HCT116 (cell line): ENCODE data around the gene TENM3. TPM values are rescaled to one million over a fixed set of nuclear protein-coding genes. Genes with fewer than 3 reads are reported as not detected.

Source experiments
- ATAC-seq: fragments of 200-7000 bp; cut with Tn5 transposase; 2 replicates; pipeline ENCODE4 v1.9.1; 2020; ENCODE audit warnings: mild to moderate bottlenecking, moderate library complexity
- BruUV-seq: library from RNA; stranded (reverse); fragments of 400-500 nt; replicated peaks from 2 replicates; lab custom pipeline; 2021; lab: Mats Ljungman, UMichigan
- CTCF ChIA-PET: fragments of 300-600 bp; sonication (Branson Sonifier 250); formaldehyde crosslinking; loops from one replicate; lab custom pipeline; 2021; ENCODE audit warnings: antibody characterized with exemption; lab: Charles Lee
- POLR2A ChIA-PET: fragments of 300-600, 350-600 bp; sonication (Branson Sonifier 250); formaldehyde crosslinking; loops from one replicate; lab custom pipeline; 2021; ENCODE audit warnings: antibody characterized with exemption; lab: Charles Lee
- RAD21 ChIA-PET, 2 experiments: fragments of 300-600 bp; sonication (Branson Sonifier 250); formaldehyde crosslinking; loops; one replicate each; lab custom pipeline; 2023; ENCODE audit warnings: low total read pairs in 2 of 2; ENCODE audit not compliant: uncharacterized antibody in 2 of 2, unreplicated experiment in 2 of 2, low non-redundant PET in 1 of 2; lab: Charles Lee
- DNase-seq: peaks from one replicate; pipeline ENCODE4 v3.0.0-alpha.2; 2010; ENCODE audit warnings: low read depth, low spot score
- H2AFZ ChIP-seq: fragments of 200-600 bp; shearing (Covaris generic), sonication (generic); 2 replicates; pipeline ENCODE4 v1.6.1; 2017; ENCODE audit warnings: low read depth, mixed run types, mixed read lengths, antibody characterized with exemption, low read length; ENCODE audit not compliant: poor library complexity, severe bottlenecking
- H3K27ac ChIP-seq: 2 replicates; pipeline ENCODE4 v1.5.1; 2012; ENCODE audit warnings: low read depth, low read length
- H3K27me3 ChIP-seq: fragments of 200-600 bp; sonication (generic); 2 replicates; pipeline ENCODE4 v1.6.1; 2016; ENCODE audit warnings: mixed run types, low read length, mixed read lengths; ENCODE audit not compliant: insufficient read depth
- H3K36me3 ChIP-seq, 2 experiments: fragments of 200-500 bp in 1 of 2; fragments of 200-600 bp in 1 of 2; sonication (Bioruptor generic) in 1 of 2; sonication (generic) in 1 of 2; 2 replicates each; pipeline versions ENCODE4 v1.5.1 to v1.6.1; 2014 to 2016; ENCODE audit warnings: low read length in 2 of 2, inconsistent platforms in 1 of 2, mixed read lengths in 1 of 2, mixed run types in 1 of 2; ENCODE audit not compliant: insufficient read depth in 2 of 2, control insufficient read depth in 1 of 2
- H3K4me1 ChIP-seq, 2 experiments: fragments of 200-600 bp in 1 of 2; sonication (generic) in 1 of 2; 2 replicates each; pipeline versions ENCODE4 v1.5.1 to v1.6.1; 2012 to 2017; ENCODE audit warnings: low read length in 2 of 2, inconsistent platforms in 1 of 2, mild to moderate bottlenecking in 1 of 2, mixed read lengths in 1 of 2, mixed run types in 1 of 2, moderate library complexity in 1 of 2; ENCODE audit not compliant: insufficient read depth in 2 of 2, control insufficient read depth in 1 of 2
- H3K4me2 ChIP-seq: fragments of 200-600 bp; sonication (generic); 2 replicates; pipeline ENCODE4 v1.6.1; 2017; ENCODE audit warnings: mixed run types, low read length, mixed read lengths
- H3K4me3 ChIP-seq, 2 experiments: fragments of 200-600 bp in 1 of 2; sonication (generic) in 1 of 2; replicated peaks in 1 of 2; 2 replicates each; pipeline ENCODE4 v1.5.1; 2011 to 2016; ENCODE audit warnings: low read length in 2 of 2, control low read depth in 1 of 2, low read depth in 1 of 2, mild to moderate bottlenecking in 1 of 2, mixed read lengths in 1 of 2, mixed run types in 1 of 2
- H3K79me2 ChIP-seq: fragments of 200-600 bp; sonication (generic); 2 replicates; pipeline ENCODE4 v1.6.1; 2017; ENCODE audit warnings: mild to moderate bottlenecking, mixed run types, low read length, moderate library complexity, mixed read lengths; ENCODE audit not compliant: insufficient read depth
- H3K9ac ChIP-seq: fragments of 200-600 bp; sonication (generic); 2 replicates; pipeline ENCODE4 v1.6.1; 2016; ENCODE audit warnings: low read length, mixed read lengths
- H3K9me2 ChIP-seq: fragments of 200-600 bp; sonication (generic), shearing (Covaris generic); 2 replicates; pipeline ENCODE4 v1.6.1; 2017; ENCODE audit warnings: mixed run types, mild to moderate bottlenecking, moderate library complexity; ENCODE audit not compliant: insufficient read depth
- H3K9me3 ChIP-seq, 2 experiments: fragments of 200-500 bp in 1 of 2; fragments of 200-600 bp in 1 of 2; sonication (Bioruptor generic) in 1 of 2; sonication (generic) in 1 of 2; 2 replicates each; pipeline ENCODE4 v1.6.1; 2014 to 2017; ENCODE audit warnings: low read length in 2 of 2, mixed read lengths in 2 of 2, inconsistent platforms in 1 of 2, low read depth in 1 of 2, mild to moderate bottlenecking in 1 of 2, mixed run types in 1 of 2, moderate library complexity in 1 of 2; ENCODE audit not compliant: control insufficient read depth in 1 of 2, insufficient read depth in 1 of 2
- H4K20me1 ChIP-seq: fragments of 200-600 bp; sonication (generic), shearing (Covaris generic); 2 replicates; pipeline ENCODE4 v1.6.1; 2017; ENCODE audit warnings: mixed run types, mild to moderate bottlenecking, moderate library complexity; ENCODE audit not compliant: insufficient read depth
- ATF3 ChIP-seq: IDR thresholded peaks from 2 replicates; pipeline ENCODE4 v1.6.1; 2012
- CBX3 ChIP-seq: IDR thresholded peaks from 2 replicates; pipeline ENCODE4 v1.6.1; 2012; ENCODE audit warnings: low read depth
- EGR1 ChIP-seq: IDR thresholded peaks from 2 replicates; pipeline ENCODE4 v1.6.1; 2012; ENCODE audit warnings: low read depth
- EZH2 ChIP-seq: fragments of 200-600 bp; sonication (generic); IDR thresholded peaks from 2 replicates; pipeline ENCODE4 v1.6.1; 2017; ENCODE audit warnings: antibody characterized with exemption, mixed run types
- EZH2phosphoT487 ChIP-seq: fragments of 200-600 bp; IDR thresholded peaks from 2 replicates; pipeline ENCODE4 v1.6.1; 2018; ENCODE audit warnings: antibody characterized with exemption, borderline replicate concordance
- POLR2AphosphoS5 ChIP-seq: IDR thresholded peaks from 2 replicates; pipeline ENCODE4 v1.6.1; 2011; ENCODE audit warnings: mild to moderate bottlenecking, low read depth, low read length, moderate library complexity
- SRF ChIP-seq: IDR thresholded peaks from 2 replicates; pipeline ENCODE4 v1.6.1; 2012; ENCODE audit warnings: low read depth
- TCF7L2 ChIP-seq: IDR thresholded peaks from 2 replicates; pipeline ENCODE4 v1.7.0; 2011; ENCODE audit warnings: borderline replicate concordance, inconsistent platforms; ENCODE audit not compliant: insufficient read depth, insufficient read length; ENCODE audit errors: extremely low read depth
- intact Hi-C: fragments of 100-400 bp; cut with micrococcal nuclease; formaldehyde crosslinking; loops from 2 replicates; pipeline ENCODE4 v1.10.0; 2022
- total RNA-seq: library from RNA; stranded (reverse); gene quantifications from one replicate; pipeline ENCODE4 v1.2.1, GENCODE V29; 2021; ENCODE audit not compliant: unreplicated experiment
- TF ChIP-seq, protein P1 (sequence below): IDR thresholded peaks from 2 replicates; pipeline ENCODE4 v1.6.1; 2012

Gene TENM3
- total RNA-seq, 1 experiment from 2014 or later: 0.54 TPM

DNA sequence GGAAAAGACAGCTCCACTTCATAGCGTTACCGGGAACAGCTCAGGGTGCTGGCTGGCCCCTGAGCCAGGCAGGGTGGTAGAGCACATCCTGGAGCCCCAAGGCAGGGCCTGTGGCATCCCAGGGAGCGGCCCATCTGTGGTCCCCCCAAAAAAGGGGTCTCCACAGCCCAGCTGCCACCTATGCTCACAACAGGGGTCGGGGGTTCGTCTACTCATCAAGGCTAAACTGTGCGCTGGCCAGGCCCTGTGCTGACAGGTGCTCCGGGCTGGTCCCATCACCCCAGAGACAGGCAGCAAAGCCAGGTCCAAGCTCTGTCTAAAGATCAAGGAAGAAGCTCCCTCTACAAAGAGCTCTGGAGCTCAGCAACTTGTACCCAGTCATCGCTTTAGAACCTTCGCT lies 596.1 kb downstream of the TENM3 start:
- BruUV-seq: no TSS peak

DNA sequence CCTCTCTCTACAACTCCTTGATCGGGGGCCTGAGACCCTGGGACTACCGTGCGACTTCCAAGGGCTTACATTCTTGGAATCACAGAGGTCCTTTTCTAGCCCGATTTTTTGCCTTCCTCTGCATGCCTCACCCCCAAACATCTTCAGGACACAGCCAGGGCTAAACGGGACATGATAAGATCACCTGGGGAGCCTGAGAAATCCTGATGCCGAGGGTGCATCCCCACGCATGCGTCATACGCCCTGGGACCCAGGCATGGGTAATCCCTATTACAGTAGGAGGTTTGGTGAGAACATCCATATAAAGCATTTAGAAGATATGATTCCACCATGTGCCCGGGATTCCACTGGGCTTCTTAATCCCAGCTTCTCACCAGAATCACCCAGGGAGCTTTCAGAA lies 596.9 kb downstream of the TENM3 start:
- Histone ChIP-seq H3K9me3 (no peaks in the 10 kb centered on the region), H3K27ac (no peak overlapping the region), H3K79me2 (no peaks in the 10 kb centered on the region), H3K36me3 (no peaks in the 10 kb centered on the region), H3K4me1 (no peaks in the 10 kb centered on the region), H3K27me3 (no peaks in the 10 kb centered on the region), H4K20me1 (no peaks in the 10 kb centered on the region), H3K9ac (no peak overlapping the region), H3K4me3 (no peak overlapping the region), H3K9me2 (no peaks in the 10 kb centered on the region)
- intact Hi-C loops: no loop called here
- RAD21 ChIA-PET: no interaction called here
- BruUV-seq: no TSS peak
- POLR2A ChIA-PET: no interaction called here
- ATAC-seq: no peak
- TF ChIP-seq EZH2: no peak
- no peak for TF ChIP-seq POLR2AphosphoS5
- TF ChIP-seq, all 23 proteins: peak for 0
- no peak overlapping the region for H3K4me2 ChIP-seq
- CTCF ChIA-PET: no interaction called here
- no peak overlapping the region for H2AFZ ChIP-seq
- DNase-seq: no peak

More for the DNA sequence above, 596.1 kb downstream of the TENM3 start:
- Histone ChIP-seq H3K4me2 (no peak overlapping the region), H3K79me2 (no peaks in the 10 kb centered on the region), H2AFZ (no peak overlapping the region), H3K36me3 (no peaks in the 10 kb centered on the region), H3K27ac (no peak overlapping the region), H3K9me3 (no peaks in the 10 kb centered on the region), H3K4me1 (no peaks in the 10 kb centered on the region), H3K4me3 (no peak overlapping the region), H3K9me2 (no peaks in the 10 kb centered on the region), H3K27me3 (no peaks in the 10 kb centered on the region), H4K20me1 (no peaks in the 10 kb centered on the region), H3K9ac (no peak overlapping the region)
- intact Hi-C loops: no loop called here
- no peak for DNase-seq
- RAD21 ChIA-PET: no interaction called here
- POLR2A ChIA-PET: no interaction called here
- TF ChIP-seq ATF3 (no peak), TCF7L2 (no peak), SRF (no peak), EZH2phosphoT487 (no peak), CBX3 (no peak), EGR1 (no peak)
- TF ChIP-seq, protein P1, sequence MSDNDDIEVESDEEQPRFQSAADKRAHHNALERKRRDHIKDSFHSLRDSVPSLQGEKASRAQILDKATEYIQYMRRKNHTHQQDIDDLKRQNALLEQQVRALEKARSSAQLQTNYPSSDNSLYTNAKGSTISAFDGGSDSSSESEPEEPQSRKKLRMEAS: no peak
- no peak for ATAC-seq
- CTCF ChIA-PET: no interaction called here
